T-cell (primary cell): ENCODE measurements around the gene ASPHD2. TPM values are rescaled to one million over a fixed set of nuclear protein-coding genes. Genes with fewer than 3 reads are reported as not detected.
"Not testable (repeated sequence)": the region's sequence is repeated elsewhere in the genome, so short reads cannot be mapped to it uniquely, and the experiment has no call there.

ENCODE experiments used
- ATAC-seq, 4 experiments: fragments of 200-7000 bp in 3 of 4; fragments of 150-1000 bp in 1 of 4; cut with Tn5 transposase; replicated peaks in 1 of 4; 1 replicate in 3 of 4; 2 replicates in 1 of 4; pipeline ENCODE4 v1.10.0; 2021; ENCODE audit warnings: moderate library complexity in 3 of 4, mild to moderate bottlenecking in 2 of 4, moderate number of reproducible peaks in 1 of 4
- CTCF ChIA-PET, 2 donors: fragments of 300-600 bp; sonication (Branson Sonifier 250); formaldehyde crosslinking; loops; one replicate each; lab custom pipeline; 2022; ENCODE audit warnings: antibody characterized with exemption in 2 of 2; lab: Charles Lee
- POLR2A ChIA-PET, 2 donors: fragments of 300-600 bp; sonication (Branson Sonifier 250); formaldehyde crosslinking; loops; one replicate each; lab custom pipeline; 2022; ENCODE audit warnings: antibody characterized with exemption in 2 of 2; lab: Charles Lee
- DNase-seq, 35 experiments: peaks; one replicate each; pipeline versions ENCODE4 v3.0.0 to v3.0.0-alpha.2; 2013 to 2023
- H3K27ac ChIP-seq: one replicate; pipeline ENCODE4 v1.5.1; 2013; ENCODE audit warnings: low read length
- H3K27me3 ChIP-seq, 2 experiments: replicated peaks in 1 of 2; 1 replicate in 1 of 2; 2 replicates in 1 of 2; pipeline versions ENCODE4 v1.6.1 to v1.7.0; 2013; ENCODE audit warnings: low read length in 1 of 2, mixed read lengths in 1 of 2; ENCODE audit not compliant: control insufficient read depth in 2 of 2, insufficient read depth in 2 of 2; ENCODE audit errors: extremely low read depth in 1 of 2
- H3K36me3 ChIP-seq, 2 donors: 1 replicate in 1 of 2; 2 replicates in 1 of 2; pipeline versions ENCODE4 v1.6.1 to v1.7.0; 2013; ENCODE audit warnings: low read length in 1 of 2; ENCODE audit not compliant: control insufficient read depth in 2 of 2, insufficient read depth in 1 of 2; ENCODE audit errors: extremely low read depth in 1 of 2
- H3K4me1 ChIP-seq, 2 experiments: 1 replicate in 1 of 2; 2 replicates in 1 of 2; pipeline versions ENCODE4 v1.6.1 to v1.7.0; 2013; ENCODE audit warnings: low read length in 2 of 2, mixed read lengths in 1 of 2; ENCODE audit not compliant: insufficient read depth in 2 of 2, control insufficient read depth in 1 of 2; ENCODE audit errors: extremely low read depth in 1 of 2
- H3K4me3 ChIP-seq, 2 donors: 1 replicate in 1 of 2; 2 replicates in 1 of 2; pipeline versions ENCODE4 v1.5.1 to v1.7.0; 2013; ENCODE audit warnings: mild to moderate bottlenecking in 2 of 2, low read length in 1 of 2, moderate library complexity in 1 of 2; ENCODE audit not compliant: control insufficient read depth in 1 of 2; ENCODE audit errors: extremely low read depth in 1 of 2
- H3K9me3 ChIP-seq: 2 replicates; pipeline ENCODE4 v1.7.0; 2013
- H3K27ac Mint-ChIP-seq, 2 donors: one replicate each; pipeline ENCODE4 v1.8.0; 2020 to 2021; ENCODE audit warnings: mild to moderate bottlenecking in 2 of 2, mixed read lengths in 2 of 2
- H3K27me3 Mint-ChIP-seq, 2 donors: one replicate each; pipeline ENCODE4 v1.8.0; 2021 to 2022; ENCODE audit warnings: mixed read lengths in 2 of 2
- H3K36me3 Mint-ChIP-seq: one replicate; pipeline ENCODE4 v1.8.0; 2021; ENCODE audit warnings: mixed read lengths
- H3K4me1 Mint-ChIP-seq, 3 donors: one replicate each; pipeline ENCODE4 v1.8.0; 2020 to 2022; ENCODE audit warnings: mixed read lengths in 3 of 3, mild to moderate bottlenecking in 1 of 3
- H3K4me3 Mint-ChIP-seq, 3 donors: one replicate each; pipeline ENCODE4 v1.8.0; 2020 to 2022; ENCODE audit warnings: mild to moderate bottlenecking in 3 of 3, mixed read lengths in 3 of 3, moderate library complexity in 3 of 3
- H3K9me3 Mint-ChIP-seq, 3 donors: one replicate each; pipeline ENCODE4 v1.8.0; 2020 to 2022; ENCODE audit warnings: mixed read lengths in 3 of 3
- WGBS: methylation state at CpG from one replicate; pipeline ENCODE4 v1.1.5; 2013; ENCODE audit warnings: missing lambda C conversion rate; ENCODE audit not compliant: insufficient coverage; 5-methylcytosine and 5-hydroxymethylcytosine counted together
- total RNA-seq, 35 experiments: library from RNA in 6 of 35; stranded (reverse) in 6 of 35; fragments of 120-200 nt in 1 of 35; gene quantifications; one replicate each; pipeline versions ENCODE4 v1.2.1 to v1.2.4 and lab custom pipeline; 2013 to 2026

Gene ASPHD2
- total RNA-seq, 5 donors from 2014 or later (not counting 1 experiment from before 2014, with no cell fraction given): 1.9 to 5.3 (median 4.3) TPM

- CTCF ChIA-PET: no interaction called here
- Mint-ChIP-seq H3K4me3 (no peak overlapping the region), H3K9me3 (no peaks in the 10 kb centered on the region), H3K36me3 (peaks cover 21% of the 10 kb centered on the region), H3K27ac (no peak overlapping the region), H3K27me3 (no peaks in the 10 kb centered on the region), H3K4me1 (peaks cover 41 to 54% (median 54%) of the 10 kb centered on the region in 3 donors)
- Histone ChIP-seq H3K9me3 (no peaks in the 10 kb centered on the region), H3K4me1 (peaks cover 3 to 32% of the 10 kb centered on the region in 2 experiments), H3K4me3 (no peak overlapping the region), H3K27me3 (peaks cover 0 to 2% of the 10 kb centered on the region in 2 experiments), H3K27ac (no peak overlapping the region), H3K36me3 (peaks cover 0 to 20% of the 10 kb centered on the region in 2 donors)
- DNase-seq: peak in 1 of 35 experiments; percentile 8
- WGBS: 83% methylated on average over 1 of the region's 3 CpGs
- ATAC-seq: no peak
- POLR2A ChIA-PET: no interaction called here
These were observed 3.7 kb downstream of the ASPHD2 start for GRCh38 chr22:26432619-26433311.

- ChIA-PET CTCF (no interaction called here), POLR2A (no interaction called here)
- peaks cover 0 to 20% of the 10 kb centered on the region in 2 donors for H3K36me3 ChIP-seq
- no peak overlapping the region for H3K27ac ChIP-seq
- H3K9me3 ChIP-seq: no peaks in the 10 kb centered on the region
- Mint-ChIP-seq H3K27me3 (no peaks in the 10 kb centered on the region), H3K4me3 (no peak overlapping the region), H3K9me3 (no peaks in the 10 kb centered on the region), H3K4me1 (peaks cover 34 to 47% (median 46%) of the 10 kb centered on the region in 3 donors), H3K36me3 (peaks cover 21% of the 10 kb centered on the region), H3K27ac (no peak overlapping the region)
- 98% methylated on average over 24 of the region's 25 CpGs for WGBS
- peaks cover 3 to 23% of the 10 kb centered on the region in 2 experiments for H3K4me1 ChIP-seq
- no peak for DNase-seq
- no peak for ATAC-seq
- no peak overlapping the region for H3K4me3 ChIP-seq
- H3K27me3 ChIP-seq: no peaks in the 10 kb centered on the region
These were observed 4.7 kb downstream of the ASPHD2 start for GRCh38 chr22:26433805-26434204.

GRCh38 chr22:26435327-26436093 is 6.5 kb downstream of the ASPHD2 start:
- H3K4me1 ChIP-seq: peaks cover 0 to 12% of the 10 kb centered on the region in 2 experiments
- no peak overlapping the region for H3K4me3 ChIP-seq
- H3K27ac ChIP-seq: no peak overlapping the region
- no peaks in the 10 kb centered on the region for H3K27me3 ChIP-seq
- H3K36me3 Mint-ChIP-seq: peaks cover 21% of the 10 kb centered on the region
- peaks cover 0 to 20% of the 10 kb centered on the region in 2 donors for H3K36me3 ChIP-seq
- ATAC-seq: no peak
- no peaks in the 10 kb centered on the region for H3K27me3 Mint-ChIP-seq
- ChIA-PET POLR2A (no interaction called here), CTCF (no interaction called here)
- 86% methylated on average over 5 of the region's 11 CpGs for WGBS
- H3K4me1 Mint-ChIP-seq: peaks cover 26 to 40% (median 38%) of the 10 kb centered on the region in 3 donors
- no peak for DNase-seq
- H3K9me3 Mint-ChIP-seq: no peaks in the 10 kb centered on the region
- H3K4me3 Mint-ChIP-seq: no peak overlapping the region
- no peak overlapping the region for H3K27ac Mint-ChIP-seq
- H3K9me3 ChIP-seq: no peaks in the 10 kb centered on the region

GRCh38 chr22:26436903-26437515 is 7.9 kb downstream of the ASPHD2 start:
- H3K27me3 Mint-ChIP-seq: no peaks in the 10 kb centered on the region
- Histone ChIP-seq H3K27ac (no peak overlapping the region), H3K4me3 (no peak overlapping the region), H3K4me1 (peaks cover 0 to 10% of the 10 kb centered on the region in 2 experiments), H3K9me3 (no peaks in the 10 kb centered on the region), H3K27me3 (no peaks in the 10 kb centered on the region), H3K36me3 (peaks cover 0 to 20% of the 10 kb centered on the region in 2 donors)
- no peaks in the 10 kb centered on the region for H3K9me3 Mint-ChIP-seq
- DNase-seq: no peak
- no peak overlapping the region for H3K27ac Mint-ChIP-seq
- no peak for ATAC-seq
- WGBS: 88% methylated on average over 6 of the region's 11 CpGs
- H3K4me3 Mint-ChIP-seq: no peak overlapping the region
- H3K36me3 Mint-ChIP-seq: peaks cover 21% of the 10 kb centered on the region
- H3K4me1 Mint-ChIP-seq: peaks cover 19 to 31% (median 25%) of the 10 kb centered on the region in 3 donors
- CTCF ChIA-PET: no interaction called here
- POLR2A ChIA-PET: no interaction called here

GRCh38 chr22:26437694-26438392 is 8.8 kb downstream of the ASPHD2 start:
- Mint-ChIP-seq H3K9me3 (no peaks in the 10 kb centered on the region), H3K27me3 (no peaks in the 10 kb centered on the region), H3K4me1 (peaks cover 19 to 31% (median 22%) of the 10 kb centered on the region in 3 donors), H3K4me3 (no peak overlapping the region), H3K27ac (no peak overlapping the region), H3K36me3 (peaks cover 21% of the 10 kb centered on the region)
- H3K36me3 ChIP-seq: peaks cover 0 to 20% of the 10 kb centered on the region in 2 donors
- 93% methylated on average over 7 of the region's 14 CpGs for WGBS
- H3K27me3 ChIP-seq: no peaks in the 10 kb centered on the region
- DNase-seq: no peak
- H3K9me3 ChIP-seq: no peaks in the 10 kb centered on the region
- H3K27ac ChIP-seq: no peak overlapping the region
- ChIA-PET CTCF (no interaction called here), POLR2A (no interaction called here)
- H3K4me1 ChIP-seq: peaks cover 0 to 10% of the 10 kb centered on the region in 2 experiments
- ATAC-seq: no peak
- H3K4me3 ChIP-seq: no peak overlapping the region

GRCh38 chr22:26438776-26439175 is 9.7 kb downstream of the ASPHD2 start:
- DNase-seq, H3K27me3 Mint-ChIP-seq, H3K9me3 Mint-ChIP-seq, H3K4me3 Mint-ChIP-seq, H3K4me3 ChIP-seq, H3K9me3 ChIP-seq, ATAC-seq, H3K27me3 ChIP-seq, H3K4me1 ChIP-seq, CTCF ChIA-PET, POLR2A ChIA-PET, H3K27ac Mint-ChIP-seq, H3K27ac ChIP-seq: not testable (repeated sequence)
- WGBS: 100% methylated on average over 1 of the region's 3 CpGs
- Mint-ChIP-seq H3K36me3 (peaks cover 18% of the 10 kb centered on the region), H3K4me1 (peaks cover 19 to 31% (median 22%) of the 10 kb centered on the region in 3 donors)
- peaks cover 0 to 17% of the 10 kb centered on the region in 2 donors for H3K36me3 ChIP-seq
